Astrocyte (in vitro differentiated cells and primary cell): ENCODE data around the gene PLXNB1.

Source experiments
- EZH2 ChIP-seq: IDR thresholded peaks from 2 replicates; pipeline ENCODE4 v1.6.1; 2012; ENCODE audit warnings: mild to moderate bottlenecking, low read length, inconsistent platforms; ENCODE audit not compliant: insufficient read depth
- TF ChIP-seq, protein P1 (sequence below): IDR thresholded peaks from 2 replicates; pipeline ENCODE4 v1.5.1; 2011; ENCODE audit warnings: low read depth, mild to moderate bottlenecking, inconsistent platforms, low read length, moderate library complexity; ENCODE audit not compliant: insufficient read depth

DNA sequence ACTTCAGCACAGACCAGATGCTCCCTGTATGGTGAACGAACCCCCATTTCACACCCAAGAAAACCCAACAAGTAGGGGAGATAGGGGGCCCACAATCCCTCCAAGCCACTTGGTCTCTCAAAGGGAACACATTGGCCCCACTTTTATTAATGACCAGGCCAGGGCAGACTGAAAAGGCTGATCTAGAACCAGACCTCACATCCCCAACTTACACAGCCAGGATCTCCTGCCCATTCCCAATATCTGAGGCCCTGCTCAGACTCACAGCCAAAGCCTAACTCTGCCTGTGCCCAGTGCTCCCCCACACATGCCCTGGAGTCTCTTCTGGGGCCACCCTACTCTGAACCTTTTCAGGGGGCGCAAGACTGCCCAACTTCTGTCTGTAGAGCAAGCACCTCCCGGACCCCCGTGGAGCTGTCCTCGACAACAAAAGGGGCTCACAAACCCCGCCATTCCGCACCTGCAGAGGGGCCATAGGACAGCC is 1.8 kb downstream of the PLXNB1 start:
- TF ChIP-seq, protein P1, sequence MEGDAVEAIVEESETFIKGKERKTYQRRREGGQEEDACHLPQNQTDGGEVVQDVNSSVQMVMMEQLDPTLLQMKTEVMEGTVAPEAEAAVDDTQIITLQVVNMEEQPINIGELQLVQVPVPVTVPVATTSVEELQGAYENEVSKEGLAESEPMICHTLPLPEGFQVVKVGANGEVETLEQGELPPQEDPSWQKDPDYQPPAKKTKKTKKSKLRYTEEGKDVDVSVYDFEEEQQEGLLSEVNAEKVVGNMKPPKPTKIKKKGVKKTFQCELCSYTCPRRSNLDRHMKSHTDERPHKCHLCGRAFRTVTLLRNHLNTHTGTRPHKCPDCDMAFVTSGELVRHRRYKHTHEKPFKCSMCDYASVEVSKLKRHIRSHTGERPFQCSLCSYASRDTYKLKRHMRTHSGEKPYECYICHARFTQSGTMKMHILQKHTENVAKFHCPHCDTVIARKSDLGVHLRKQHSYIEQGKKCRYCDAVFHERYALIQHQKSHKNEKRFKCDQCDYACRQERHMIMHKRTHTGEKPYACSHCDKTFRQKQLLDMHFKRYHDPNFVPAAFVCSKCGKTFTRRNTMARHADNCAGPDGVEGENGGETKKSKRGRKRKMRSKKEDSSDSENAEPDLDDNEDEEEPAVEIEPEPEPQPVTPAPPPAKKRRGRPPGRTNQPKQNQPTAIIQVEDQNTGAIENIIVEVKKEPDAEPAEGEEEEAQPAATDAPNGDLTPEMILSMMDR = no peak
- TF ChIP-seq EZH2 = no peak
